ENCODE data around the gene PGLYRP2.

GRCh38 chr19:15449620-15450527 is 29.4 kb downstream of the PGLYRP2 start, which contains the start of gene WIZ:
- no peak for TF ChIP-seq EP300 (IDR thresholded peaks at IDR 0.05)
- peak; percentile 19 to 44 for TF ChIP-seq POLR2AphosphoS5 (IDR thresholded peaks at IDR 0.05)

Measured in esophagus muscularis mucosa (tissue), 3 donors.